ENCODE results near the gene SCAMP2. TPM values are rescaled to one million over a fixed set of nuclear protein-coding genes. Genes with fewer than 3 reads are reported as not detected.

Gene SCAMP2
- total and polyA plus RNA-seq, 2 of the 13 experiments (the other 11 are each of a cell fraction or from before 2014, with no cell fraction given), result 34.8 to 121 TPM

DNA sequence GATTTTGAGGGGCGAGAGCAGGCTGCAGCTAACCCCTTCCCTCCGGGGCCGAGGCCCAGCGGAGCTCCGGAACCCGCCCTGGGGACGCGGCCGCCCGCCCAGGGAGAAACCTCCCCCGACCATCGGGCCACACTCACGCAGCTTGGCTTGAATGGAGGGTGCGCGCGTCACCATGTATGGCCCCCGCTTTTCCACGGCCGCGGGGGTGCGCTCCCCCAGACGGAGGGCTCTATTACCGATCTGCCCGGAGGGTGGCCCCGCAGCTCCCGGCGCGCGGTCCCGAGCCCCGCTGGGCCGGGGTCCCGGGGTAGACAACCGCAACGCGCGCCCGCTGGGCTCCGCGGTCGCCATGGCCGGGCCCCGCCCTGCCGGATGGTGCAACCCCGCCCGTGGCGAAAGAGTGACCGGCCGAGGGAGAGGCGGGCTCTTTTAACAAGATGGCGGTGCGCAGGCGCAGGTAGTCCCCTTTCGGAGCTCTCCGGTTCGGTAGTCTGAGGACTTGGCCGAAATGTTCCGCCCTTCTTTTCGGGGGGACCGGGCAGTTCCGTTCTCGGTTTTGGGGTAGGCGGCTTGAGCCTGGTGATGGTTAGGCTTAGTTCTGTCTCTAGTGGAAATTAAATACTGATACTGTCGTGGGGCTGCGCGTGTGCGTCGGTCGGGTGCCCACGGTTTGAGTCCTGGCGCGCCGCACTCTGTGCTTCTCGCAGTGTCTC, 33.4 kb upstream of the SCAMP2 start, which contains the start of gene FAM219B (continued):
- TF ChIP-seq ZHX2 (IDR thresholded peaks at IDR 0.05; ENCODE audit: low read depth) (peak; percentile 25; the same call in 1 of the 2 replicates), ZHX2 (CRISPR knock-in tag; IDR thresholded peaks at IDR 0.05; ENCODE audit: borderline replicate concordance) (no peak), CCDC6 (CRISPR knock-in tag; IDR thresholded peaks at IDR 0.05) (peak; percentile 49; the same call in 1 of the 2 replicates), DMAP1 (CRISPR knock-in tag; IDR thresholded peaks at IDR 0.05) (peak; percentile 72; the same call in 1 of the 2 replicates), SIN3A (IDR thresholded peaks at IDR 0.05; ENCODE audit: borderline replicate concordance, low read depth, low read length) (peak; percentile 64; the same call in 1 of the 2 replicates), MXD4 (CRISPR knock-in tag; IDR thresholded peaks at IDR 0.05) (peak; percentile 74), ZNF615 (CRISPR knock-in tag; IDR thresholded peaks at IDR 0.05; ENCODE audit: borderline replicate concordance) (no peak), NCOR1 (IDR thresholded peaks at IDR 0.05; ENCODE audit: borderline replicate concordance, low read length) (no peak), ZNF329 (CRISPR knock-in tag; IDR thresholded peaks at IDR 0.05; ENCODE audit: low read depth) (no peak), NFYC (CRISPR knock-in tag; IDR thresholded peaks at IDR 0.05) (no peak), ZNF616 (CRISPR knock-in tag; IDR thresholded peaks at IDR 0.05; ENCODE audit: low read depth) (0 out of 2 replicates have a peak, but pooled peaks have one; percentile 33), ZBTB34 (CRISPR knock-in tag; IDR thresholded peaks at IDR 0.05) (no peak), TP53 (CRISPR knock-in tag; conservative IDR thresholded peaks at IDR 0.05) (0 out of 2 replicates have a peak, but pooled peaks have one; percentile 45), SETDB1 (CRISPR knock-in tag; IDR thresholded peaks at IDR 0.05; ENCODE audit: borderline replicate concordance) (no peak), TCF12 (IDR thresholded peaks at IDR 0.05) (no peak), TCF12 (CRISPR knock-in tag; IDR thresholded peaks at IDR 0.05) (0 out of 2 replicates have a peak, but pooled peaks have one; percentile 55), ZNF570 (CRISPR knock-in tag; IDR thresholded peaks at IDR 0.05; ENCODE audit: borderline replicate concordance) (no peak), HNRNPK (IDR thresholded peaks at IDR 0.05; ENCODE audit: low read depth, low read length, poor library complexity, severe bottlenecking) (no peak), HNRNPLL (IDR thresholded peaks at IDR 0.05; ENCODE audit: low read depth, low read length, poor library complexity, severe bottlenecking) (peak; percentile 71)
- TF ChIP-seq, protein P1, sequence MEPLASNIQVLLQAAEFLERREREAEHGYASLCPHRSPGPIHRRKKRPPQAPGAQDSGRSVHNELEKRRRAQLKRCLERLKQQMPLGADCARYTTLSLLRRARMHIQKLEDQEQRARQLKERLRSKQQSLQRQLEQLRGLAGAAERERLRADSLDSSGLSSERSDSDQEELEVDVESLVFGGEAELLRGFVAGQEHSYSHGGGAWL (CRISPR knock-in tag; IDR thresholded peaks at IDR 0.05), result peak; percentile 69; the same call in 1 of the 2 replicates

Measured in HepG2 (cell line).